ENCODE measurements around the gene KRI1. TPM values are rescaled to one million over a fixed set of nuclear protein-coding genes. Genes with fewer than 3 reads are reported as not detected.

Gene KRI1
- total and polyA plus RNA-seq, 2 of the 8 experiments (the other 6 are each of a cell fraction or from before 2014, with no cell fraction given), result 14.2 to 45.2 TPM

- no peak overlapping the region for H2BK12ac ChIP-seq (ENCODE audit: low read depth, low read length)
- H3K79me2 ChIP-seq (ENCODE audit: control insufficient read depth in 1 of 2, insufficient read depth in 2 of 2, low read length in 2 of 2), result peaks cover 0 to 17% of the 10 kb centered on the region in 2 experiments; a peak in 2 of 4 replicates
- H3K4me1 ChIP-seq (replicated peaks in 1 of 4; ENCODE audit: control insufficient read depth in 3 of 4, insufficient read depth in 4 of 4, low read length in 3 of 4), result peaks cover 0 to 14% (median 10%) of the 10 kb centered on the region in 4 experiments; a peak in 5 of 7 replicates
- peak in 1 of 2 experiments; percentile 95 for DNase-seq (ENCODE audit: low read depth in 1 of 2, low spot score in 2 of 2)
- H3K4me3 ChIP-seq (ENCODE audit: extremely low read depth in 1 of 4, insufficient read depth in 2 of 4, low read depth in 3 of 4, low read length in 4 of 4), result no peak overlapping the region
- no peak overlapping the region for H2BK120ac ChIP-seq (replicated peaks; ENCODE audit: low read depth, low read length)
- CTCF ChIA-PET (ENCODE audit: partially characterized antibody), result interaction anchor here (0.7 to 5.8 kb wide), 11 partner anchors 9 to 238 kb away, joined by 3 to 46 read pairs (median 3); partner anchors contain the start of gene S1PR5
- no peak overlapping the region for H4K8ac ChIP-seq (ENCODE audit: extremely low read depth, insufficient read depth, low read length)
- H3K18ac ChIP-seq (ENCODE audit: extremely low read depth, low read length), result no peak overlapping the region
- H3K14ac ChIP-seq (ENCODE audit: insufficient read length), result no peak overlapping the region
- H2BK5ac ChIP-seq (ENCODE audit: low read depth, low read length), result no peak overlapping the region
- H2BK20ac ChIP-seq (ENCODE audit: low read length), result no peak overlapping the region
- H3K27me3 ChIP-seq (replicated peaks in 1 of 4; ENCODE audit: control insufficient read depth in 3 of 4, extremely low read depth in 1 of 4, insufficient read depth in 3 of 4, low read length in 3 of 4), result no peaks in the 10 kb centered on the region
- H4K20me1 ChIP-seq (replicated peaks in 1 of 2; ENCODE audit: control insufficient read depth in 1 of 2, insufficient read depth in 2 of 2, low read length in 2 of 2), result peaks cover 0 to 2% of the 10 kb centered on the region in 2 experiments
- peaks cover 10% of the 10 kb centered on the region; the same call in 1 of the 2 replicates for H3K23me2 ChIP-seq (ENCODE audit: low read depth, low read length)
- H3K4me2 ChIP-seq (ENCODE audit: insufficient read depth in 1 of 2, low read depth in 2 of 2, low read length in 2 of 2), result no peak overlapping the region; a peak in 1 of 4 replicates
- H4K91ac ChIP-seq (replicated peaks; ENCODE audit: insufficient read length, low read length), result no peak overlapping the region
- FAIRE-seq, result peak; percentile 93
- H2AK5ac ChIP-seq (ENCODE audit: low read depth, low read length), result no peak overlapping the region
- H3K36me3 ChIP-seq (ENCODE audit: control insufficient read depth in 2 of 4, insufficient read depth in 4 of 4, low read length in 3 of 4), result no peaks in the 10 kb centered on the region
- no peak overlapping the region for H3K23ac ChIP-seq (ENCODE audit: insufficient read length)
- no peaks in the 10 kb centered on the region for H3K9me3 ChIP-seq (ENCODE audit: insufficient read depth in 2 of 2, low read depth in 1 of 2, low read length in 1 of 2)
- H3K9ac ChIP-seq (replicated peaks in 1 of 4; ENCODE audit: extremely low read depth in 1 of 4, low read depth in 3 of 4, low read length in 3 of 4), result no peak overlapping the region
- no peak overlapping the region for H3K4ac ChIP-seq (replicated peaks; ENCODE audit: insufficient read length, low read depth, low read length)
- peaks cover 3% of the 10 kb centered on the region; the same call in 1 of the 2 replicates for H3K79me1 ChIP-seq (ENCODE audit: low read depth, low read length)
- no peak overlapping the region for H2AFZ ChIP-seq (ENCODE audit: low read length)
- WGBS, 2 experiments (ENCODE audit: extremely low coverage in 1 of 2, insufficient coverage in 1 of 2, insufficient read length in 1 of 2, insufficient replicate concordance in 2 of 2, low coverage in 1 of 2, low lambda C conversion rate in 2 of 2, missing lambda C conversion rate in 1 of 2), result 23% methylated on average over 17 of the region's 17 CpGs; no CpG with 5 or more reads in 1 of the 2 experiments
- H3K27ac ChIP-seq (ENCODE audit: low read depth, low read length), result no peak overlapping the region
- POLR2A ChIA-PET (ENCODE audit: partially characterized antibody), result interaction anchor here (0.6 kb wide), 1 partner anchor 17 kb away, joined by 3 read pairs; no protein-coding TSS in a partner anchor
- H2BK15ac ChIP-seq (ENCODE audit: low read length), result no peak overlapping the region
- no peak overlapping the region for H4K5ac ChIP-seq (ENCODE audit: insufficient read length, low read depth, low read length)
- no peak overlapping the region for H3K56ac ChIP-seq (replicated peaks; ENCODE audit: insufficient read length, low read depth, low read length)
- TF ChIP-seq TCF12 (IDR thresholded peaks at IDR 0.05; ENCODE audit: low read depth, low read length), result no peak
- TF ChIP-seq EZH2 (IDR thresholded peaks at IDR 0.05; ENCODE audit: low read depth, low read length, severe bottlenecking), result no peak
- no peak for TF ChIP-seq CHD2 (IDR thresholded peaks at IDR 0.05; ENCODE audit: low read length)
- peak; percentile 52 to 61 for TF ChIP-seq RAD21 (IDR thresholded peaks at IDR 0.05 in 1 of 2, conservative IDR thresholded peaks at IDR 0.05 in 1 of 2; ENCODE audit: low read depth in 2 of 2, low read length in 2 of 2)
- TF ChIP-seq GABPA (IDR thresholded peaks at IDR 0.05; ENCODE audit: borderline replicate concordance, insufficient read depth, low read length), result no peak
- TF ChIP-seq PHF8 (conservative IDR thresholded peaks at IDR 0.05; ENCODE audit: low read depth, low read length), result no peak
- TF ChIP-seq CTBP2 (IDR thresholded peaks at IDR 0.05; ENCODE audit: borderline replicate concordance, insufficient read depth, insufficient read length, low read length), result no peak
- TF ChIP-seq JUND (IDR thresholded peaks at IDR 0.05; ENCODE audit: low read length), result no peak
- no peak for TF ChIP-seq NANOG (IDR thresholded peaks at IDR 0.05; ENCODE audit: insufficient read depth, low read depth, low read length, poor library complexity, severe bottlenecking)
- 0 out of 2 replicates have a peak, but pooled peaks have one; percentile 34 for TF ChIP-seq SP4 (IDR thresholded peaks at IDR 0.05; ENCODE audit: low read length)
- TF ChIP-seq MAFK (IDR thresholded peaks at IDR 0.05; ENCODE audit: low read depth, low read length), result no peak
- TF ChIP-seq SAP30 (IDR thresholded peaks at IDR 0.05; ENCODE audit: insufficient read depth, insufficient replicate concordance, low read length), result no peak
Observed at GRCh38 chr19:10505583-10506229, 60.1 kb downstream of the KRI1 start.
